NCI-H2227 (cell line): ENCODE data around the gene CFLAR.
"Not testable (repeated sequence)": the region's sequence is repeated elsewhere in the genome, so short reads cannot be mapped to it uniquely, and the experiment has no call there.

ENCODE experiments used
- DNase-seq: peaks from one replicate; lab custom pipeline; 2025; ENCODE audit not compliant: unreplicated experiment; lab: John Stamatoyannopoulos, UW

The CFLAR gene

DNA sequence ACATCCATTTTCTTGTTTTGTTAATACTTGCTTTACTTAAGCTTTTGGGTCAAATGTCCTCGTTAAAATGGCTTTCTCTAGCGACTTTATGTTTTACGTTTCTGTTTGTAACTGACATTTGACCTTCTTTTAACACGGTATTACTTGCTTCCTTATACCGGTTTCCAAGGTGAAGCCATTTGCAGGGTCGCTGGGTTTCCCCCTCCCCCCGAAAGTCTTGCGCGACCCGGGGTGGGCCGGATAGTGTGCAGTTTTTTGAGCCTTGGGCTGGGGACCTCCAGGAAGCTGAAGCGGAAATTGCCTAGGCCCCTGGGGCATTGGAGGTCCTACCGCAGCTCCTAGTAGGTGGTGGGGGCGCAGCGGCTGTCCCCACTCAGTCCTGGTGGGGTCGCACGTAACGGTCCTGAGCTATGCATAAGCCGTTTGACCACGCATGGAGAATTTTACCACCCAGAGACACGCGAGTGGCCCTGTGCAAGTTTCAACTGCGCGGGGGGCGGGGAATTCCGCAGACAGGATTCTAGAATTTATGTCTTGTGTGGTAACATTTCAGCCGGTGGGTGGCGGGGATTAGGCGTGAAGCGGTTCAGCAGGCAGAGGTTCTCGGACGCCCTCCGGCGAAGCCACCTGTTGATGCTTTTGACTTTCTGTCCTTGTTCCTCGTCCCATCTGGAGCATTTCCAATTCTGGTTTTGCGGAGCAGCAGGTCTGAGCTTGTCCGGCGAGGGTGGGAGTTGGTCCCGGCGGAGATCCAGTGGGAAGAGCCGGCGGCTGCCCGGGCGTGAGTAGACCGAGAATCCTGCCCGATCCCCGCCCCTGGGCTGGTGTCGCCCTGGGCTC is 2.4 kb downstream of the CFLAR start:
- DNase-seq = peak; percentile 79

- DNase-seq = peak; percentile 58
Observed at GRCh38 chr2:201118961-201119854, 3.2 kb downstream of the CFLAR start.

DNA sequence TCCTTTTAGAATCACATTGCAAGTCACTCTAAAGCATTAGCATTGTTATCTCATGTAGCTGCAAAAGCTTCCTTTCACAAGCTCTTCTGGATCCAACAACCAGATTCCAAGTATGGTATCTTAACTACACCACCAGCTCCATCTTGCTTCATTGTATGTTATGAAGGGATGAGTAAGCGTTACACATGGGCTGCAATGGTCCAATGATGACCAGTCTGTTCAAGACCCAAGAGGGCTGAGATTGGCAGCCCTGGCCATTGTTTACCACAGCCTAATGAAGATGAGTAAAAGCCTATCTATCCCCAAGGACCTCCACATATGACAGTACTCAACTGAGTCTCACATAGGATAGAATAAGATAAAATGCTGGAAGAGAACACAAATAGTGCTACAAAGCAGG is 6.3 kb downstream of the CFLAR start:
- DNase-seq = no peak

DNA sequence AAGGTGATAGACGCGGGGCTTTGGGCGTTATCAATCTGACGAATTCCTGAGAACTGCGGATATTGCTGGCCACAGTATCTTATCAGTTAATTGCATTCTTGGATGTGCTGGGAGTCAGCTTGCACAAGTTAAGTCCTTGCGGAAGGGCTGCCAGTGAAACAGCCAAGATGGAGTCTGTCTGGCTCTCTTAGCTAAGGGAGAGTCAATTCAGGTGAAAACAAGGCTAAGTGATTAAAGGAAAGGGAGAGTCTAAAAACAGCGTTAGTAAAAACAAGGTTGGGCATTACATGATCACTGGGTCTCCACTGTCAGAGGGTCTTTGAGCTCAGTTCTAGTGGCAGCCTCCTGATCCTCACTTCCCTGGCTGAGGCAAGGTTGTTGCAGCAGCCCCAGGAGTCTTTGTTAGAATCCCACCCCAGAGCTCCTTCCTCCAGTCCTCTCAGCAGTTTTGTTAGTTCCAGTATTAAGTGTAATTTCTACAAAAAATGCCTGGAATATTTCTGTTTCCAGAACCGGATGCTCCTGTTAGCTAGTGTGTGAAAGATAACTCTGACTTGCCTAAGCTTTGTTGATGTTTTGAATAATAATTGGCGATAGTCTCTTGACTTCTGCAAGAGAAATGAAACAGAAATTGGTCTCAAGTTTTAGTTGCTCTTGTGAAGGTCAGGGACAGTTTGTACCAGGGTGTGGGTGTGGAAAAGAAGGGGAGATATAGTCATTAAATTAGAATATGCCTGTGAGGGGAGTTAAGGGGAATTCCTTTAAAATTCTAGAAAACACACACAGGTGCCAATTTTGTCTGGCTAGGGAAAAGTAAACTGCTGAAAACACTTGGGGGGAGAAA is 10.6 kb downstream of the CFLAR start:
- DNase-seq = no peak

DNA sequence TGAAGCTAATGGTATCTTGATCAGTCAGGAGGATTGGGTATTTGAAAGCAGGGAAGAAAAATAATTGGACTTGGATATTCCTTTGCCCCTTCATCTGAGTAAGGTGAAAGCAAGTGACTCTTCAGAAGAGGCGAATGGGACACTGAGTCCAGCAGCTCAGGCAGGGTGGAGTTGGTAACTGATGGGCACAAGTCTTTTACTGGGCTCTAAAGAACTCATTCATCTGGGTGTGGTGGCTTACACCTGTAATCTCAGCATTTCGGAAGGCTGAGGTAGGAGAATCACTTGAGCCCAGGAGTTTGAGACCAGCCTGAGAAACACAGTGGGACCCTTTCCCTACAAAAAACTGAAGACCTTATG is 11.2 kb downstream of the CFLAR start:
- no peak for DNase-seq

GRCh38 chr2:201127570-201127969 is 11.6 kb downstream of the CFLAR start:
- DNase-seq = no peak

GRCh38 chr2:201128033-201128432 is 12.1 kb downstream of the CFLAR start:
- DNase-seq = no peak

DNA sequence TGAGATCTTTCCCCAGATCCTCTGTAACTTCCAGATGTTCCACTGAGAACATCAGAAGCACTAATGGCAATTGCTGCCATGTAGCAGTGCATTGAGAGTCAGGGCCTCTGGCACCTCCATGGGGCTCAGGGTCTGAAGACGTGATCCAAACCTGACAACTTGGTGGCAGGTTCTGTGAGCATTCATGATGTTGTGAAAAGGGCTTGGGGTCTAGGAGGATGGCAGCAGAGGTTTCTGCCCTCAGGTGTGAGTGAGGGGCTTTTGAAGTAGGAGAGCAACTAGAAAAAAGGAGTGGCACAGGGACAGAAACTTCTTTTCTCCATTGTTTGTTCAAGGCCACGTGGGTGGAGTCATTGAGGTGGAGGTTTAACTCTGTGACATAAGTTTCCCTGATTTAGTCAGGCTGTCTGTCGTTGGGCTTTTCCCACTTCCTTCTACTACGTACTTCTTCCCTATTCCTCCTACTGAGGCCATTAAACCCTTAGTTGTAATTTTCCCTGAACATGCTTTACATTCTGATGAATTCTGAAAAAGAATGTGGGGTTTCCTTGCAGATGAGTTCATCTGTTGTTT is 13.1 kb downstream of the CFLAR start:
- DNase-seq = no peak

DNA sequence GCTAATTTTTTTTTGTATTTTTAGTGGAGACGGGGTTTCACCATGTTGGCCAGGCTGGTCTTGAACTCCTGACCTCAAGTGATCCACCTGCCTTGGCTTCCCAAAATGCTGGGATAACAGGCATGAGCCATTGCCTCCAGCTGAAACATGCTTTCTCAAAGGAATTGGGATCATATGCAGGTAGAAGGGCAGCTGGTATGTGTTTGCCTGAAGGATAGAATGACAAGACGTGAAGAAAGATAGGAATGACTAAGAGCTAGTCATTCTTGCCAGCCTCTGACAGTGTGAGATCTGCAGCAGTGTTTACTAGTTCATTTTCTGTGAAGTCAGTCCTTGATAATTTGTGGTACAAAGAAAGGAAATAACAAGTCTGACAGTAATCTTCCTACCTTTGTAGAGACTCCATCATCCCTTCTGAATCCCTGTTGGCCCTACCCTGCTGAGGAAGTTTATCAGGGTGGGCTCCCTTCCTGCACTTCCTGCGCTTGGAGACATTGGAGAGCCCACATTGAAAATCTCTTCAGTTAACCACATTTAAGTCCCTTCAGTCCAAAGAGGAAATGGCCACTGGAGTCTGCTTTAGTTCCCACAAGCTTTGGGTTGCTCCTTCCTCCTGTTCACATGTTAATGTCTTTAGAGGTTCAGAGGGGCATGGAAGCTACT is 14.7 kb downstream of the CFLAR start:
- DNase-seq = no peak

DNA sequence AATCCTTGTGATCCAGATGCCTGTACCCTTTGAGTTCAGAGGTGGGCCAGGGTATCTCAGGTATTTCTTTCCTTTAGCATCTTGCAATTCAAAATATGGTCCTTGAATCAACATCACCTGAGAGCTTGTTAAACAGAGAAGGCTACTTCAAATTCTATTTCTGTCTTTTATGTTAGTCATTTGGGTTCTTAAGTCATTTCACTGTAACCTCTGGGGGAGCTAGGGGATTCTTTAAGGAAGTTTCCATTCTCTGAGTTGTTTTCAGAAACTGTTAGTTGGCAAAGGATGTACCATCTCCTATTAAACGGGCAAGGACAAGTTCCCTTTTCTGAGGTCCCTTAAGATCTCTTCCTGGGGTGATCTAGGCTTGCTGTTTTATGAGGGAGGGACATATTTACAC is 16.6 kb downstream of the CFLAR start:
- DNase-seq = no peak

DNA sequence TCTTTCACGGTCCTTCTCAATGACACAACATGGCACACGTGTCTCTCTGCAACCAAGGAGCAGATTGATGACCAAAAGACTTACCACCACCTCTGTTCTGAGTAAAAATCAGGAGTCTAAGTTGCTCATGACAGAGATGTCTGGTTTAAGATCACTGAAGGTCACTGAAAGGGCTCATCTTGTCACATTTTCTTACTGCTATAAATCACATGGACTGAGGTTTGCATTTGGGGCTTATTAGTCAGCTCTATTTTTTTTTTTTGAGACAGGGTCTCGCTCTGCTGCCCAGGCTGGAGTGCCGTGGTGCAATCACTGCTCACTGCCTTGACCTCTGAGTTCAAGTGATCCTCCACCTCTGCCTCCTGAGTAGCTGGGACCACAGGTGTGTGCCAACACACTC is 19.4 kb downstream of the CFLAR start:
- DNase-seq = no peak

DNA sequence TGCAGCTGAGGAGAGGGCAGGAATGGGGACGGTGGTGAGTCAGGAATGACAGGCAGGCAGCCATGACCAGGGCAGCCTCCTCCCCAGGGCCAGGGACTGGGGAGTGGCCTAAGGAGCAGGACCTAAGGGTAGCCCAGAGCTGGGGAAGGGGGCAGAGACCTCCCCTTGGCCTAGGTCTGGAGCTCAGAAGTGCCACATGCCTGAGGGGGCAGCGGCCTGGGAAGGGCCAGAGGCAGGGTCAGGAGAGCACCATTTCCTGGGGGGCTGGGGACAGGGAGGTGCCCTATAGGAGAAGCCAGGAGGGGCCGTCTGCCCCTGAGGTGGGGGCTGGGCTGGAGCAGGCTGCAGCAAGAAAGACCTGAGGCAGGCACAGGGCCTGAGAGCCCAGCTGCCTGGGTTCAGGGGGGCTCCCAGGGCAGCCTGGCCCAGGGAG is 20.9 kb downstream of the CFLAR start:
- DNase-seq = no peak

DNA sequence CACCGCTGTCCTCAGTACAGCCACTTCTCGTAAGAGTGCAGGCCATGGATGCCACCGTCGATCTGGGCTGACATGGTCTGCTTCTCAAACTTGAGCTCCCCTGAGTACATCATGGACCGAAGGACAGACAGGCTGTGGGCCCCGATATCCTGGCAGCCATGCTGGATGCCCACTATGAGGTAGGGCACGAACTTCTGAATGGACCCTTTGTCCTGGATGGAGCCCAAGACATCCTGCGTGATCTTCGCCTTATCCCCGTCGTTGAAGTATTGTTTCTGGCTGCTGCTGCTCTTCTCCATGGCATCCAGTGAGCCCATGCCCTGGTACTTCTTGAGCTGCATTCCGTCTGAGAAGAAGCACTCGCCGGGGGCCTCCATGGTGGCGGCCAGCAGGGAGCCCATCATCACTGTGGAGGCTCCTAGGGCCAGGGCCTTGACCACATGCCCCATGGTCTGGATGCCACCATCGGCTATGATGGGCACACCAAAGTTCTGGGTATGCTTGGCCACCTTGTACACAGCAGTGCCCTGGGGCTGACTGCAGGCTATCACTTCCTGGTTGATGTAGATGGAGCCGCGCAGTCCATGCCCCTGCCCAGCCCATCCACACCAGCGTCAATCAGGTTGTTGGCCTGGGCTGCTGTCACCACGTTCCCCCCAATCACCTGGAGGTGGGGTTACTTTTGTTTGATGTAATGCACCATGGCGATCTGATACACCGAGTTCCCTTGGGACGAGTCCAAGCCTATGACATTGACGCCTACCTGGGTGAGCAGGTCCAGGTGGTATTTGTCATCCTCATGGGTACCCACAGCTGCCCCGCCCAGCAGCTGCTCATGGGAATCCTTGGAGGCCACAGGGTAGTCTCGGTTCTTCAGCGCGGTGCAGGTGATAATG is 21.8 kb downstream of the CFLAR start:
- no peak for DNase-seq

- no peak for DNase-seq
Observed at GRCh38 chr2:201138401-201138970, 22.5 kb downstream of the CFLAR start.

- DNase-seq = not testable (repeated sequence)
Observed at GRCh38 chr2:201138986-201139781, 23.2 kb downstream of the CFLAR start.

- DNase-seq = no peak
Observed at GRCh38 chr2:201139836-201140604, 24.1 kb downstream of the CFLAR start.
